HPDE6-E6E7 (cell line): ENCODE data around the gene VN1R4.
"Not testable (repeated sequence)": the region's sequence is repeated elsewhere in the genome, so short reads cannot be mapped to it uniquely, and the experiment has no call there.

Experiments used
- DNase-seq: peaks from one replicate; pipeline ENCODE4 v3.0.0; 2011; ENCODE audit warnings: missing footprints; ENCODE audit errors: extremely low spot score

Gene VN1R4

DNA sequence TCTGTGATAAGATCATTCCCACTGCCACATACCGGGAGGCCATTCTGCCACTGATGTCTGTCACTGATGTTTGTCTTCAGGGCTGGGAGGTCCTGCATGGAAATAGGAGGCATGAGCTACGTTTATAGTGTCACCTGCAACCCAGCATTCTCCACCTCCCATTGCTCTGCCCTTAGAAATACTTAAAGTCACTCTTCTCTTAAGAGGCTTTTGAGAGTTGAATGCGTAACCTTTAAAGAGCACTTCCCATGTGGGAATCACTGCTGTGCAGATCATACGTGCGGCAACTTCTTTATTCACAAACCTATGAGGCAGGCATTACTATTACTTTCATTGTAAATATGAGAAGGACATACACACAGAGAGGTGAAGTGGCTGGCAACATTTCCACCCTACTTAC, at the start of gene VN1R4:
VN1R4 (minus strand) TSS at position 101 of the 400 bp plus-strand sequence; CDS start at position 43, 58 bp downstream.
- not testable (repeated sequence) for DNase-seq

GRCh38 chr19:53311897-53312296, 44.4 kb upstream of the VN1R4 start:
- no peak for DNase-seq

DNA sequence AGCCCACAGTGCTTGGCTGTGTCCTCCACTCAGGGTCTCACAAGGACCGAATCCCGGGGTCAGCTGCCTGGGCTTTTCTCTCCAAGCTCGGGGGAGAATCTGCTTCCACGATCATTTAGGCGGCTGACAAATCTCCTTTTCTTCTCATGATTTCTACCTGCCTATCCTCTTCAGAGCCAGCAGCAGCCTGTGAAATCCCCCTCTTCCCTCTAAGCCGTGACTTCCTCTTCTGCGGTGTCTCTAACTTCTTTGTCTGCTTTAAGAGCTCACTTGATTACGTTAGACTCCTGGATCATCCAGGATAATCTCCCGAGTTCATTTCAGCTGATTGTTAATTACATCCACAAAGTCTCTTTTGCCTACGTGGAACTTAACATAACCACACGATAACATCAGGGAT, 43.5 kb upstream of the VN1R4 start:
- DNase-seq, result no peak

GRCh38 chr19:53308339-53308811, 40.9 kb upstream of the VN1R4 start:
- no peak for DNase-seq

DNA sequence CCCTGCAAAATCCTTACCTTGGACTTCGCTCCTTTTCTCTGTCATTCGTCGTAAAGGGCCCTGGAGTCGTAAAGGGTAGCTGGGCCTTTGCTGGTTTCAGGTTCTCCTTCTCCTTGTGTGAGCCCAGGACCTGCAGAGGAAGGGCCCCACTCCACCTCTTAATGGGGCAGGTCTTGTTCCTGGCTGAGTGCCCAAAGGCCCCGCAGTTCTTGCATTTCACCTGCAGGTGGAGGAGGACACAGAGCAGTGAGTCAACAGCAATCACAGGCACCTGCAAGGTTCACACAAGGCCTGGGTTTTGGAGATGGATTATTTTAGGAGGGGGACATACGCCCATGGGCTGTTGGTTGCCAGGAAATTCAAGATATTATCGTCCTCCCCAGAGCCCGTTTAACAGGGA, 33.8 kb upstream of the VN1R4 start:
- not testable (repeated sequence) for DNase-seq

- no peak for DNase-seq
These were observed 27.4 kb upstream of the VN1R4 start for GRCh38 chr19:53294786-53295441.

- no peak for DNase-seq
These were observed 23.4 kb upstream of the VN1R4 start for GRCh38 chr19:53290758-53291549.

GRCh38 chr19:53285087-53285486, 17.6 kb upstream of the VN1R4 start:
- no peak for DNase-seq

- not testable (repeated sequence) for DNase-seq
These were observed 14.4 kb upstream of the VN1R4 start for GRCh38 chr19:53281947-53282346.

GRCh38 chr19:53275480-53275879, 8.0 kb upstream of the VN1R4 start:
- no peak for DNase-seq

GRCh38 chr19:53272044-53272443, 4.5 kb upstream of the VN1R4 start:
- no peak for DNase-seq

DNA sequence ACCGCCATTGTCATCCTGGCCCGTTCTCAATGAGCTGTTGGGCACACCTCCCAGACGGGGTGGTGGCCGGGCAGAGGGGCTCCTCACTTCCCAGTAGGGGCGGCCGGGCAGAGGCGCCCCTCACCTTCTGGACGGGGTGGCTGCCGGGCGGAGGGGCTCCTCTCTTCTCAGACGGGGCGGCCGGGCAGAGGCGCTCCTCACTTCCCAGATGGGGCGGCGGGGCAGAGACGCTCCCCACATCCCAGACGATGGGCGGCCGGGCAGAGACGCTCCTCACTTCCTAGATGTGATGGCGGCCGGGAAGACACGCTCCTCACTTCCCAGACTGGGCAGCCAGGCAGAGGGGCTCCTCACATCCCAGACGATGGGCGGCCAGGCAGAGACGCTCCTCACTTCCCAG, 2.3 kb upstream of the VN1R4 start:
- not testable (repeated sequence) for DNase-seq

- DNase-seq, result not testable (repeated sequence)
These were observed 9.7 kb downstream of the VN1R4 start, which contains the start of gene VN1R2 for GRCh38 chr19:53257715-53258342. Gene VN1R2 (plus strand): TSS chr19:53258292. CDS start chr19:53258376, 84 bp downstream.

DNA sequence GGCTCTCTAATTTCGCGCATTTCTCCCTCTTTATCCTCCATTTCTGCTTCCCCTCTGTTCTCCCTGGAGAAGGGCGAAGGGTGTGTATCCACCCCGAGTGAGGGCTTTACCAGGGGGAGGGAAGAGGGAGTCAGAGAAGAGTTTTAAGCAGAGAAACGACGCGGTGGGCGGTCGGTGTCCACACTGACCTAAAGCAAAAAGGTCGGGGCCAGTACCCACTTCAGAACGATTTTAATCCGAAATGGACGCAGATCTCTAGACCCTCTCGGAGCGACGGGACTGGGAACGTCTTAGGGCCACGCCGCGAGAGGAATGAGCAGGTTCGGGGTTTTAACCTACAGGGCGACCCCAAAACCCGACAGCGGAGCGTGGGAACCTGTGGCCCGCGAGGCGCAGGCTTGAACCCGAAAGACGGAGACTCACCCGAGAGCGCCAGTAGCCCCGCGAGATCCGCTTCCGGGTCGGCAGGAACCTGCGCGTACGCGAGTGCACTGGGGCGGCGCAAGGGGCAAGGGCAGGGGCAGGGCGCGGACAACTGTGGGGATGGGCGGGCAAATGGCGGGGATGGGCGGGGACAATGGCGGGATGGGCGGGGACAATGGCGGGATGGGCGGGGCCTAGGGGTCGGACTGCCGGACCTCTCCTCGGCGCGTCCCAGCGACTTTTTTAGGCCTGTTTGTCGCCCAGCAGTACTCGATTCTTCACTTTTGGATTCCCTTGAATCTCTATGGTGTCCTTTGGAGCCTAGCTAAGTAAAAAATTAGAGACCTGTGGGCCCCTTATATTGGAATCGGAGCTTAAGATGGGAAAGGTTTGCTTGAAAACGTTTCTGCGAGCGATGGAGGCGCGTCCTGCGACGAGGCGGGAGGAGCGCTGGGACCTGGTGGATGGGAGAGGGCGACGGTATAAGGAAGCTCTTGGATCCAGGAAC, 12.8 kb downstream of the VN1R4 start, which contains the start of gene ZNF677:
ZNF677 (minus strand) TSS at position 463 of the 931 bp plus-strand sequence. CDS start 3,323 bp downstream, outside the sequence.
- peak; percentile 77 for DNase-seq

DNA sequence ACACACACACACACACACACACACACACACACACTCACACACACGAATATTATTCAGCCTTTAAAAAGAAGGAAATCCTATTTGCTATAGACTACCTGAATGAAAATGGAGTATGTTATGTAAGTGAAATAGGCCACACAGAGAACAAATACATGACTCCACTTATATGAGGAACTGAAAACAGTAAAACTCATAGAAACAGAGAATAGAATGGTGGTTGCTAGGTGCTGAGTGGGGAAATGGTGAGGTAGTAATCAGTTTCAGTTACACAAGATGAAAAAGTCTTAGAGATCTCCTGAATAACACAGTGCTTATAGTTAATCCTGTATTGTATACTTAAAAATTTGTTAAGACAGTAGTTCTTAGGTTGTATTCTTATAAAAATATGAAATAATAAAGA, 21.0 kb downstream of the VN1R4 start:
- no peak for DNase-seq

- no peak for DNase-seq
These were observed 30.3 kb downstream of the VN1R4 start for GRCh38 chr19:53237114-53237777.

- DNase-seq, result no peak
These were observed 42.9 kb downstream of the VN1R4 start for GRCh38 chr19:53224606-53225005.

- not testable (repeated sequence) for DNase-seq
These were observed 44.8 kb downstream of the VN1R4 start for GRCh38 chr19:53222716-53223115.
